Hepatocyte (in vitro differentiated cells): ENCODE measurements around the gene ASPDH.

ENCODE experiments used
- EZH2 ChIP-seq: fragments of 200-600 bp; sonication (generic); IDR thresholded peaks from 2 replicates; pipeline ENCODE4 v1.6.1; 2016; ENCODE audit warnings: antibody characterized with exemption, mild to moderate bottlenecking, borderline replicate concordance
- EZH2phosphoT487 ChIP-seq: fragments of 200-600 bp; sonication (generic); IDR thresholded peaks from one replicate; pipeline ENCODE4 v1.6.1; 2018; ENCODE audit warnings: antibody characterized with exemption, mild to moderate bottlenecking, low read depth, moderate library complexity; ENCODE audit not compliant: unreplicated experiment, severe bottlenecking
- TF ChIP-seq, protein P1 (sequence below): fragments of 200-600 bp; sonication (generic); IDR thresholded peaks from 2 replicates; pipeline ENCODE4 v1.5.1; 2016; ENCODE audit warnings: antibody characterized with exemption, mild to moderate bottlenecking; ENCODE audit not compliant: poor library complexity

DNA sequence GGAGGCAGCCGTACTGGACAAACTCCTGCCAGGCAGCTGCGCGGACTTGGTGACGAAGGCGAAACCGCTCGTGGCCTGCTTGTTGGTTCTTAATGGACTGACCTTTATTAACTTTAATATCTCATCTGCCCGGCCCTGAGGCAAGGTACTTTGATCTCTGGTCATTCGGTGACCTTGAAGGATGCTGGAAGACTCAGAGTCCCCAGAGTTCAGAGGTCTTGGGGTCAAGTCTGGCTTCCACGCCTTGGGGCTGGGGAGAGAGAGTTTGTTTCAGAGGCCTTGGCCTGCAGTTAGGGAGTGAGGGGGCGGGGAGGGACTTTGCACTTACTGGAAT lies 47.0 kb downstream of the ASPDH start:
- TF ChIP-seq, protein P1, sequence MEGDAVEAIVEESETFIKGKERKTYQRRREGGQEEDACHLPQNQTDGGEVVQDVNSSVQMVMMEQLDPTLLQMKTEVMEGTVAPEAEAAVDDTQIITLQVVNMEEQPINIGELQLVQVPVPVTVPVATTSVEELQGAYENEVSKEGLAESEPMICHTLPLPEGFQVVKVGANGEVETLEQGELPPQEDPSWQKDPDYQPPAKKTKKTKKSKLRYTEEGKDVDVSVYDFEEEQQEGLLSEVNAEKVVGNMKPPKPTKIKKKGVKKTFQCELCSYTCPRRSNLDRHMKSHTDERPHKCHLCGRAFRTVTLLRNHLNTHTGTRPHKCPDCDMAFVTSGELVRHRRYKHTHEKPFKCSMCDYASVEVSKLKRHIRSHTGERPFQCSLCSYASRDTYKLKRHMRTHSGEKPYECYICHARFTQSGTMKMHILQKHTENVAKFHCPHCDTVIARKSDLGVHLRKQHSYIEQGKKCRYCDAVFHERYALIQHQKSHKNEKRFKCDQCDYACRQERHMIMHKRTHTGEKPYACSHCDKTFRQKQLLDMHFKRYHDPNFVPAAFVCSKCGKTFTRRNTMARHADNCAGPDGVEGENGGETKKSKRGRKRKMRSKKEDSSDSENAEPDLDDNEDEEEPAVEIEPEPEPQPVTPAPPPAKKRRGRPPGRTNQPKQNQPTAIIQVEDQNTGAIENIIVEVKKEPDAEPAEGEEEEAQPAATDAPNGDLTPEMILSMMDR: no peak
- TF ChIP-seq EZH2phosphoT487: no peak
- no peak for TF ChIP-seq EZH2
